ENCODE data around the gene HS6ST3.

The HS6ST3 gene

DNA sequence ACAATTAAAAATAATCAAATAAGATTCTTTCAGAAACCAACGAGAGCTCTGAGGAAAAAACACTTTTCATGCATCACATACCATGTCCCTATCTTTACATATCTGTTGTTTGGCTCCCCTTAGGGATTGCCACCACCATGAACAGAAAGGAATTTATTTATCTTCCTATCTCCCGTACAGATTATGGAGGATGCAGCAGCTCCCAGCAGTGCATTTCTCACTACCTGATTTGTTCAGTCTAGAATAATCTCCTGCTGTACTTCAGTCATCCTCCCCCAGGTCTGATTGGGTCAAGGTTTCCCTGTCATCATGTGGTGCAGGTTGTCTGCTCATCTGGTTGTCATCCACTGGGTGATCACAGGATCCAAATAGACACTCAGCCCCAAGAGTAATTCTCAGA lies 453.1 kb downstream of the HS6ST3 start:
- DNase-seq (ENCODE audit: low read depth): no peak

DNA sequence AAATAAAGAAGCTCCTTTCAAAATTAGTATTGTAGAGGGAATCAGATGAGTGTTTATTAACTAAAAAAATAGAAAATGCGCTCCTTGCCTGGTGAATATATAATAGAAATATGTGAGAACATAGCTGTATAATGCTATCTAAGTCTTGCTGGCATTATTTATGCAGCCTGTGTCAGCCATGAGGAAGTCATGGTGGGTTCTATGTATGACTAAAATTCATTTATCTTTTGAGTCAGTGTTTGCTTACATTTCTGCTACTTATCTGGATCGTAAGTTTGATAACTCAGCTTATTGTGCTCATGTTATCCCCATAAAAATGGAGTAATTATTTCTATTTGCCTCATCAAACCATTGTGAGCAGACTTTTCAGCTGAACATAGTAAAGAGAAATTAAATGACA lies 455.1 kb downstream of the HS6ST3 start:
- DNase-seq (ENCODE audit: low read depth): no peak

DNA sequence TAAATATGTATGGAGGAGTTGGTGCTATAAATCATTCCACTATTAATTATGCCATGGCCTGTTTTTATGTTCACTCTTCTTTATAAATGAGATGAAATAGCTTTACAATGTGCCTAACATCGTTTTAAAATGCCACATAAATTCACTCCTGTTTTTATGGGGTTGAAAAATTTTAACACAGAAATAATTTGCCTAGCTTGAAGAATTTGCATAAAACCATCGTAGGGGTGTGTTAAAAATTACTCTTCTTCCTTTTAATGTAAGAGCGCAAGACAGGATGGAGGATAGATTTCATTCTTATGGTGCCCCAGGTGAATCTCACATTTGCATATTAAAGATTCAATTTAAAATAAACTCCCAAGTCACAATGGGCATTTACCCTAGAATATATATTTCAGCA lies 456.6 kb downstream of the HS6ST3 start:
- no peak for DNase-seq (ENCODE audit: low read depth)

DNA sequence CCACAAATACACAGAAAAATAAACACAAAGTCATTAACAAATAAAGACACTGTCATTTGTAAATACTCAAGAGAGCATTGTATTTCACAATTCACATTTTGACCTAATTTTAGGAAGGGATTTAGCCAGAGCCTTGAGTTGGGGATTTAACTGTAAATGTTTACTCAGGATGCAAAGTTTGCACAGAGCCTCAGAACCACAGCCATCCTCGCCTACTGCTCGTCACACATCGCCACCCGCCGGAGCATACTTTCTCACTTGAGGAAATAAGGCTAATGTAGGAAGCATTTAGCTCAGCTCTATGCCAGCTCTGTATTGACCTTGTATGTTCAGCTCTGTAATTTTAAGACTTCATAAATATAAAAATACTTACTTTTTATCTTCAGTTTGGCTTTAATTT lies 461.6 kb downstream of the HS6ST3 start:
- peak; percentile 74 for DNase-seq (ENCODE audit: low read depth)

DNA sequence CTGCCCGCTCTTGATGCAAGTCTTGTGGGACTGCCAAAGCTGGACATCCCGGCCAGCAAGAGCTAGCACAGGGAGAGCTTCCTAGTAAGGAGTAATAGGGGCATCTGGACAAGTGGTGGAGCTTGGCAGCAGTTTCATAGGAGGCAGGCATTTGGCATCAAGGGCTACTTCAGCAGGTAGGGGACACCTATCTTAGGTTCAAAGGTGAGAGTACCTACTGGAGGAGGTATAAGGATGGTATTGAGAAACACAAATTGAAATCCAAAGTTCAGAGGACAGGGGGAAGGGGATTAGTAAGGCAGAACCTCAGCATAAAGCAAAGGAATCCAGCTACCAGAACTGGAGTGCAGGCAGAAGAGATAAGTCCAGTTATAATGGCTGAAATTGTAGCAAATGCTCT lies 462.7 kb downstream of the HS6ST3 start:
- DNase-seq (ENCODE audit: low read depth): no peak

DNA sequence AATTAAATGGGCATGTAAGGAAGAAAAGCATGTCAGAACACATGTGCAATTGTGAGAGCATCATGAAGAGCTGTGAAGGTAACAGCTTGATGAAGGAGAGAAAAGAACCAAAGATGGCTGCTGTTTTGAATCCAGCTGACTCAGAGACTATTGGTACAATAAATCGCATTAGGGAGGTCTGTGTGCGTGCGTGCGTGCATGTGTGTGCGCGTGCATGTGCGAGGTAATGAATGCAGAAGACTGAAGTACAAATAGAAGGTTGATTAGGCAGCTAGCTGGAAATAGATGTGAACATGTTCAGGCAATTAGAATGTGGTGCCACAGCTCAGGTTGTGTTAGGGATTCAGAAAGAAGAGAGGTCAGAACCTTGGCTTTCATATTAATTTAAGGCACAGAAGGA lies 463.9 kb downstream of the HS6ST3 start:
- DNase-seq (ENCODE audit: low read depth): no peak

DNA sequence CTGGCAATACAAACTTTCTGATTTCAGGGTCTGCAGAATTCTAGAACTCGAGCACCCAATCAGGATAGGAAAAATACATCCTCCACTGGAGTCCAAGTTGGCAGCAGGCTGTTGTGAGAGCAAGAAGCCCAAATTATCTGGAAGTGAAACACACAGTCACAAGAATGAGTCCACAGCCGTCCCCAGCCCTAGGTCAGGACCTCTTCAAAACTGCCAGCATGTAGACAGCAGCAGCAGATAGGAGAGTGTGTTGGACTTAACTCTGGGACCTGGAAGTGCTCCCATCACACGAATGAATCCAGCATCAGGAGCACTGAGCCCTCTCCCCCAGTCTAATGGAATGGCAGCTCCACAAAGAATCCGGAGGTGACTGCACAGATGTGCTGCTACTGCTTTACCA lies 483.7 kb downstream of the HS6ST3 start:
- DNase-seq (ENCODE audit: low read depth): no peak

DNA sequence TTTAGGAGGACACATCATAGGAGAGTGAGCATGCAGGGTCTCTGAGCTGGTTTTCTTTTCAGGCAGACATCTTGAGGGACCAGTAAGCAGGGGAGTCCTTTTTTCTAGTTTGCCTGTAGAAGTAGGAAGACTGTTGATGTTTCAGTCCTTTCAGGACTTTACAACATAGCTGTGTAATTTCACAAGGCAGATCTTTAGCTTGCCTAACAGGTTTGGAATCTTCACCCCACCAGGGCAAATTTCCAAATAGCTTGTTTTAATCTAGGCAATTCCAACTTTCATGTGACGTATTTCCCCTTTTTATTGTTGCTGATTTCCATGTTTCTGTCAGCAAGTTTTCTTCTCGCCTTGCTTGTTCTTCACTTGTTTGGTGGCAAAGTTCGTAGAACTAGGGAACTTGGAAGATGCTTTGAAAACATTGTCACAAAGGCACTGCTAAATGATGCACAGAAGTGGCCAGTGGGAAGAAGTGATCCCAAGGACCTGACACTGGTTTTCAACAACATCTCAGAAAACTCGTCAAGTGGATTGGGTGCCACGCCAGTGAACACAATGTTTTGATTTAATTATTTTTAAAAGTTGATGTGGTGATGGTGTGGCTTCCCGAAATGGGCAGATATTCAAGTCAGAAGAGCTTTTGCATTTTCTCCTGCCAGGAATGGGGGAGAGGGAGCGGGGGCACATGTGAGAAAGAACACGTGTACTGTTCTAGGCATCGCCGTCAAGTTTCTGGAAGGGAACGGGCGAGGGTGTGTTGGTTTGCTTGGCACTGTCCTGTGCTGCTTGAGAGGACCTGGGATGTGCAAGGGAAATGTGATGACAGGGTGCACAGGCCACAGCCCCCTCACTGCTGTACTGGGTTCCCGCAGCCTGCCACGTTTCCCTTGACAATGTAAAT lies 485.8 kb downstream of the HS6ST3 start:
- DNase-seq (ENCODE audit: low read depth): peak; percentile 50

DNA sequence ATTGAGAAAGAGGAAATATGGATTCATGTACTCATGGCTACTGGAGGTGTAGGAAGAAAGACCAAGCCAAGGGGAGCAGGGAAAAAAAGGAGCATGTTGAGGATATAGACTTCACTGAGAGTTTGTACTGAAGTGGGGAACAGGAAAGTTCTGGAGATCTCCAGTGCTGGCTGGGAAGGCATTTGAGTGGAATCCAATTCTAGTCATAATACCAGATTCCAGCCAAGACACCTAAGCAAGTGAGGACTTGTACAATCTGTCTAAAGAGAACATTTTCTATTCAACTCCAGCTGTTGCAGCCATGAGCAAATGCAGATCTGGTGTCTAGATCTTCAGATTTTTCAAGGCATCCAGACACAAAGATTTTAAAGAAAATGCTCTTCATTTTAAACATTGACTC lies 491.8 kb downstream of the HS6ST3 start:
- DNase-seq (ENCODE audit: low read depth): no peak

DNA sequence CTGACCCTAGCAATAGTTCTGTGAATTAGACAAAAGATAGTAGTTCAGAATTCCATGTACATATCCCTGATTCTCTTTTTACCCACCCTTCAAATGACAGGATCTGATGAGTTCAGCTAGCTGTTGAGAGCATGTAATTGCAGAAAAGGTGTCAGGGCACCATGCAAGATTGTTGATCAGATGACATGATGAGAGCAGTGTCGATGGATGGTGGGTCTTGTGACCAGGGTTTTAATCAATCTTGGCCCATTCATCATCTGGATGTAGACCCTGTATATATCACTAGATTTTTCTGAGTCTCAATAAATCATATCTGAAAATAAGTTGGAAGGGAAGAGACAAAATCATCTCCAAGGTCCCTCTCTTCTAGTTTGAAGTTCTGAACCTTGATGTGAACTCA lies 525.3 kb downstream of the HS6ST3 start:
- DNase-seq (ENCODE audit: low read depth): no peak

DNA sequence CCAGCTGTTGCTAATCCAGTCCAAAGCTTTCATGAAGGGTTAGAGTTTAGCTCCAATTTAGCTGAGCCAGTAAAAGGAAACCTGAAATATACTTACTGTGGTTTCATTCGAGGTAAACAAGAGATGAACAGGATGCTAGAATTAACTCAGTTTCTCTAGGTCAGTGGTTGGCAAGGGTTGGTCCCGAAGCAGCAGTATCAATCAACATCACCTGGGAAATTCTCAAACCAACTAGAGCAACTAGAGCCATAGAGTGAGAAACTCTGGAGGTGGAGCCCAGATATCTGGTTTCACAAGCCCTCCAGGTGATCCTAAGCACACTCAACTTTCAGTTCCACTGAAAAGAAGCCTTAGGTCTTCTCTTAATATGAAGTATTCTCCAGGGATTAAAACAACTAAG lies 527.6 kb downstream of the HS6ST3 start:
- no peak for DNase-seq (ENCODE audit: low read depth)

DNA sequence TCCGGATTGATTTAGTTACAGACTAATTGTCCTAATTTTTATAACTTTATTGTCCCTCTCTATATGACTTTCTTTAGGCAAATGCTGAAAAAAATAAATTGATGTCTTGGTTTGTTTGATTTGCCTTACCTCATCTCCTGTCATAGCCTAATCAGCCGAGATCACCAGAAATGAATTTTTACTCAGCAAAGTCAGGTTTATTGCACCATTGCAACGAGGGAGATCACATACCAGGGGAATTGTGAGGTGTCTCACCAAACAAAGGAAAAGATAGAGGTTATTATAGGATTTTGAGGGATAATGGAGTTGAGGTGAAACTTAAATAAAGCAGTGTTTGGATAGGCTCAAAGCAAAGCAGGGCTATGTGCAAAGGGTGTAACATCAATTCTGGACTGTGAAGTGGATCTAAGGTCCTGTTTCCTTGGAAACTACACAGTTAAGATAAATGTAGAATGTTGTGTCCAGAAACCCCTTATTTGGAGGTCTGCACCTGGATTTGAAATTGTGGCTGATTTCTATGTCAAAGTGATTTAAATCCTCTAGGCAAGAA lies 531.8 kb downstream of the HS6ST3 start:
- DNase-seq (ENCODE audit: low read depth): no peak

DNA sequence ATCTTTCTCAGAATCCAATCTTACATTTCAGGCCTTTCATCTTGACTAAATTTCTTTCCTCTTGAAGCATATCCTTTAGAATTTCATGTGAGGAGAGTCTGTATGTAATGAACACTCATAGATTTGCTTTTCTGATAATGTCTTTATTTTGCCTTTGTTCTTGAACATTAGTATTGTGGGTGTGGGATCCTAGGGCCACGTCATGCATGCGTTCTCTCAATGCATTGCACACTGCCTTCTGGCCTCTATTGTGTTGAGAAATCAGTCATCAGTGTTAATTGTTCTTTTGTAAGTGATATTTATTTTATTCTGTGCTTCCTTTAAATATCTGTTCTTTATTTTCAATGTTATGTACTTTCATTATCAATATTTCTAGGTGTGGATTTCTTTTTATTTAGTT lies 539.4 kb downstream of the HS6ST3 start:
- DNase-seq (ENCODE audit: low read depth): no peak

DNA sequence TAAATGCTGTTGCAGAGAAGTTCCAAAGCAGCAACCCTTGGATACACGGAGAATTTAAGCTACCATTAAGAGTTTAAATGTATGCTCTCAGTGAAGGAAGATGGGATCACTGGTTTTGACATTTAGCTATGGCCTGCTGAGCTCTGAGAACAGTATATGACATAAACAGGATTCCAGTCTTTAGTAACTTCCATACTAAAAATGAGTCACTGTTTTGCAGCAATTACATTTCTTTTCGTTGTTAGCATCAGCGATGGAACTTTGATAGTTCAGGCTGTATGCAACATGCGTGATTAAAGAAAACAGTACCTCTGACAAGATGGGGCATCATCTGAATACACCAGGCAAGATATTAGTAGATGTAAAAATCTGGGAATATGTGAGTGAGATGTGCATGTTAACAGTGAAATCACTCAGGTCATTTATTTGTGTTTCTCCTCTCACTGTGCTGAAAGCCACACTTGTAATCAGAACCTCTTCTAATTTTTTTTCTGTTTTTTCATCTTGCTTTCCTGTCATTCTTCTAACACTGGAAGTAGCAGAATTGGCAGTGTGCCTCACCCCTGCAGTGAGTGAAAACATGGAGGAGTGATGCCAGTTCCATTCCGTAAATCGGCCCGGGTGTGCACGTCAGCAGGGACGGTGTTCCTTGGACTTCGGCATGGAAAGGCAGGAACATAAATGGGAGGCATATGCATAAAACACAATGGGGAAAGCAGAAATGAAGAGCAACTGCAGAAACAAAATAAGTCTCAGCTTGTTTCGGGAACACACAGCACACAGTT lies 542.8 kb downstream of the HS6ST3 start:
- DNase-seq (ENCODE audit: low read depth): no peak

DNA sequence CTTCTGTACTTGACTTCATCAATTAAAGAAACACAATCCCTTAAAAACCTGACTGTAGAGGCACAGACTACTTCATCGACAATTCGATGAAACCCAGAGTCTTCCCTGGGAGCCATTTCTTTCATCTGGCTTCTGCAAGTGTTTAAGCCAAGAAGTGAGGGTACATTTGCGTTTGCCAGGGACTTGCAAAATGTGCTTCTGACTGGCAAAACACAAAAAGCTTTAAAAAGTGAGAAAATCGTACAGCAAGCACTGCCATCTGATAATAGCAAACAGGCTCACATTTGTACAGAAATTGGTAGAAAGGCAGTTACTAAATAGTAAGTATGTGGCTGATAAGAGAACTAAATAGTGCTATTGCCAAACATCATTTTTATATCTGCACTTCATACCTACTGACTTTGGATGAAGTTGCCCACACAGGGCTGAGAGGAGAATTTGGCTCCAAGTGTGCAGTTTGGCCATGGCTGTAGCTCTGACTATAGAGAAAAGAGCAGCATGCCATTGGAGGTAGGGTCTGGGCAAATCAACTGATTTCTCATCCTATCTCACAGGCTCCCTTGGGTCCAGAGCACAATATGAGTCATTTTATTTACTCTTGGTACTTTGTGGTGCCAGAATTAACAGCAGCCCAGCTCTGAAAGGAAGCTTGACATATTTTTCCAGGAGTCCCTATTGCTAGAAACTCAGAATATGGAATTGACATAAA lies 546.2 kb downstream of the HS6ST3 start:
- no peak for DNase-seq (ENCODE audit: low read depth)

DNA sequence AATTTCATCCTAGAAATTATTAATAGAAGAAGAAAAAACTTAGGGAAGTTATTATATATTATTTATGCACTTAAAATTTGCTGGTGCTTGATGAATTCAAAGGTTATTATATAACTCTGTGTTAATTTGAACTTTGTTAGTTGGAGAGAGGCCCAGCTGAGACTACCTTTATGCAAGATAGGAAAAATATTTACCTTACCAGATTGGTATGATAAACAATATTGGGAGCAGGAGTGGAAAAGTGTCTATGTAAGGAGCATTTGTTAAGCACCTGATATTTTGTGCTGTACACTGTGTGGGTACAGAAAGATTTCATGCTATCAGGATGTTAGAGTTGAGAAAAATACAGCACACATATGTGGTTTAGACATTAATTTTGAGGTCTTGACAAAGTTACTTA lies 547.1 kb downstream of the HS6ST3 start:
- DNase-seq (ENCODE audit: low read depth): no peak

DNA sequence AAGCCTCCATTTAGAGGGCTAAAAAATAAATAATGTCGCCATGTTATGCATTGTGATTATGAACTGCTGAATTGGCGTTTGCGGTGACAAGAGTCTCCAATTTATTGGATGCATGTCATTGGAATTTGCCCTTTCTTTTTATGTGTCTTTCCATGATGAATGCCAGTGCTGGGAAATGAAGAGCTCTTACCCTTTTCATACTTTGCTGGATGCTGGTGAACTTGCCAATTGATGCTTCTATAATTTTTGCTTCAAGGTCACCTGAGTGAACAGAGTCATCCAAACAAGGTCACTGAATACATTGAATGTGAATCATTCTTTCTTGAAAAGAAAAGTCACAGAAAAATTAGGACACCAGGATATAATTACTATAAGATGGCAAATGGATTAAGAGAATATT lies 556.2 kb downstream of the HS6ST3 start:
- no peak for DNase-seq (ENCODE audit: low read depth)

DNA sequence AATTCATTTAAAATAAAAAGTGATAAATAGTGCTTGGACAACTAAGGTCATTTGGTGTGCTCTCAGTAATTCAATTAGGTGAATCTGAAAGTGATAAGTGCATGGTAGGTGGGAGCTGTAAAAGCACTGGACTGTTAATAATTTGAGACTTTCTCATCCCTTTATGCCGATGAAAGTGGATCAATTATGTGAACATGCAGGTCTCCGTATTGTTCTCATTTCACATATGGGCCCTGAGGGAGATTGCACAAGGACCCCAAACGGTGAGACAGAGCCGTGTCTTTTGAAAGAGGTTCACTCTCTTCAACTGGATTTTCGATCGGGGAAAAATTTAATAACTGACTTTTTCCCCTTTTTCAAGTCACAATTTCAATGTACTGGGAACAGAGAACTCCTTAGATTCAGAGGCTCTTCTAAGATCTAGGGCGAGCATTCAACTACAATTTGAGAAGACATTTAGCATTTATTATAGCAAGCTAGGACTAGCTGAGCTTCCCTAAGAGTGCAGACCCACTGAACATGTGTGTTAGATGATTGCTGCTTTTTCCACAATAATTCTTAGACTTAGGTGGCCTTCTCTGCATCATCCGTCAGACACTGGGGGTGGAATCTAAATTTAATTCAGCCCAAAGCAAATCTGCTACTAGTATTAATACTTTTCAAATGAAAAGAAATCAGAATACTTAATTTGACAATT lies 556.8 kb downstream of the HS6ST3 start:
- no peak for DNase-seq (ENCODE audit: low read depth)

DNA sequence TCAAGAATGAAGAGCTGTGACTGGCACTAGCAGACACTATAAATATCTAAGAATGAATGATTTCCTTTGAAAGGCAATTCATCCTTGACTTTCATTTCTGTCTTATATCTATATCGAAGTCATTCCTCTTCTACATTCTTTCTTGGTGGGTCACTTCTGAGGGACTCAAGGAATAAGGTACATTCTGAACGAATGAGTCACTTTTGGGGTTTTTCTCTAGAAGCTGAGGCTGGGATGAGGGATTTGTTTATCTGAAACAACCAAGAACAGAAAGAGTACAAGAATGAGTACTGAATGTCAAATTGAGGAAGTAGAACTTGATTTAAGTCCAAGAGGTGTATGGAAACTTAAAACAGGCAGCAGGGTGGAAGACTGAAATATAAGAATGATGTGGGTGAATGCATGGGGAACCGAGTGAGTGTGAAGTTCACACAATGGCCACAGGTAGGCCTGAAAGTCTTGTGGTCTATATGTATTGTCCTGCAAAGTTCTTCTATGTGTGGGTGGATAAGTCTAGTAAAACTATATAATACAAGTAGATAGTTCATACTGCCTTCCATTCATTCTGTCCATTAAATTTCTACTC lies 560.5 kb downstream of the HS6ST3 start:
- DNase-seq (ENCODE audit: low read depth): peak; percentile 43

DNA sequence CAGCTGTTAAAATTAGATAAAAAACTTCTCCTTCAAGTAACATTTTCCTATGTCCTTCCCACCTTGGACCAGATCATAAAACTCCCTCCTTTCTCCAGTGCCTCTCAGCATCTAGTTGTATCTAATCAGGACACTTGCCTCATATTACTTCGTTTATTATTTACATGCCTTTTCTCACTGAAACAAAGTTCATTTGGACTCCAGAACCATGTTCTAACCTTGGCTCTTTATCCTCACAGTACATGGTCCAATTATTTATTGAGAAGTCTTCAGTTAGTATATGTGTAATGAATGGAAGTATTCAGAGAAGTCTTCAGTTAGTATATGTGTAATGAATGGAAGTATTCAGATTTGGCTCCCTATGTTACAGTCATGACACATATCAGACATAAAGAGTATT lies 561.7 kb downstream of the HS6ST3 start:
- DNase-seq (ENCODE audit: low read depth): no peak

DNA sequence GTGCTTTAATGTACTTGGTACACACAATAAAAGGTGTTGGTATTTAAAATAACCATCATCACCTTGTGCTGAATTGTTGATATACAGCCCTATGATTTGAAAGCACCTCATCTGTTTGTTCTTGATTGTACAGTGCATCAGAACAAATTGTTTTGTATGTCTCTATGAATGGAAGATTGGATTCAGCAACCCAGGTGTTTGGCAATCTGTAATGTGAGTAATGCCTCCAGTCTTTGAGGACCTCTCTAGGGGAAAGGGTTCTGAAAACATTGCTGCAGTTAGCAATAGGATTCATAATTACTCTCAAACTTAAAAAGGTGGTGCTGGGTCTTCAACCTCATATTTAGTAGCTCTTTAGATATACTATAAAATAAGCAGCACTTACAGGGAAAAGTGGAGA lies 562.6 kb downstream of the HS6ST3 start:
- peak; percentile 15 for DNase-seq (ENCODE audit: low read depth)

DNA sequence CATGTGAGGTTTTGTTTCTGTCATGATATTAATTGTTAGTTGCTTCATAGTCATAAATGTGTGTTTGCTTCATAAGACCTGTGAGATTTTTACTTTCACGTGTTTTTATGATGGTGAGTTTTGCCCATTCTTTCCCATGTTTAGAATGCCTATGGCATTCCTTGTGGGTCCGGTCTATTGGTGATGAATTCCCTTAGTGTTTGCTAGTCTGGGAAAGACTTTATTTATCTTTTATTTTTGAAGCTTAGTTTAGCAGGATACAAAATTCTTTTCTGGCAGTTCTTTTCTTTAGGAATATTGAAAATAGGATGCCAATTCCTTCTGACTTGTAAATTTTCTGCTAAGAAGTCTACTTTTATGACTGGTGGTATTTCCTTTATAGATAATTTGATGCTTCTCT lies 571.7 kb downstream of the HS6ST3 start:
- no peak for DNase-seq (ENCODE audit: low read depth)

Measured in fibroblast of gingiva (primary cell).